GM12801 (cell line): ENCODE results near the gene KLF12.

Experiments
- CTCF ChIP-seq: IDR thresholded peaks from one replicate; pipeline ENCODE4 v1.5.1; 2011; ENCODE audit warnings: control low read depth; ENCODE audit not compliant: insufficient read length; ENCODE audit errors: extremely low read depth

Gene KLF12

DNA sequence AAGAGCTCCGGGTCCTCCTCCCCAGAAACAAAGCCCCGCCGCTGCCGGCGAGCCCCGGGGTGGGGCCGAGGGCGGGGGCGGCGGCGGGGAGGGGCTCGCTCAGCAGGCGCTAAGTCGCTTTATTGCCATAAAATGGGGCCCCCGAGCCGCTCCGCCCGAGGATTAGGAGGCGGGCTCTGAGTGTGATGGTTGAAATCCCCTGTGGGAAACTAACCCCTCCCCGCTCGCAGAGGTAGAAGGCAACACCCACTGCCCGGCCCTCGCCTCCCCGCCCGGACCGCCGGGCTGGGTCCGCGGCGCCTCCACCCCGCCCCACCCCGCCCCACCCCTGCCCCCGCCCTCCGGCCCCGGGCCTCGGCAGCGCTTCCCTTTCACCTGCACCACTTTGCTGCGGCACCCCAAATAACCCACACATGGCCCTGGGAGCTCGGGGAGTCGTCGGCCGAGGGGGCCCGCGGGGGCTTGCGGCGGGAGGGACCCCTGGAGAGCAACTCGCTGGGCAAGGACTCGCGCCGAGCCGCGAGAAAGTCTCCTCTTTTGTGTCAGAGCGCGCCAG is at the start of gene KLF12:
Gene KLF12 (minus strand): TSS at position 184 of the 556 bp plus-strand sequence.
- TF ChIP-seq CTCF = no peak

GRCh38 chr13:74182491-74182890 is 48.3 kb upstream of the KLF12 start:
- TF ChIP-seq CTCF = no peak

DNA sequence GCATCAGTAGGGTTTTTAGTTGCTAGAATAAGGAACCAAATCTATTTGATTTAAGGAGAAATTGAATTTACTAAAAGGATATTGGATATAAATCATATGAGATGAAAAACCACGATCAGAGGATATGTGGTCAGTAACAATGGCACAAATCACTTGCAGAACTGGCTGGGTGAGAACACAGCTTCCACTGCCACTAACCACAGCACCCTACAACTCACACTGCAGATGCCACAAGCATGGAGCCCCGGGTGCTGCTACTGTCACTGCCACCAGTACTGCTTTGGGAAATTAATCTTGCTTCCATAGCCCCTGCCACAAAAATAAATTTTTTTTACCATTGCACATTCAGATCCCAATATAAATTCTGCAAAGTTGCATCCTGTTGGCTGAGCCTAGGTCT is 40.6 kb upstream of the KLF12 start:
- TF ChIP-seq CTCF = no peak

- no peak for TF ChIP-seq CTCF
Observed at GRCh38 chr13:74173822-74174221, 39.6 kb upstream of the KLF12 start.

GRCh38 chr13:74171641-74172040 is 37.4 kb upstream of the KLF12 start:
- TF ChIP-seq CTCF = no peak

DNA sequence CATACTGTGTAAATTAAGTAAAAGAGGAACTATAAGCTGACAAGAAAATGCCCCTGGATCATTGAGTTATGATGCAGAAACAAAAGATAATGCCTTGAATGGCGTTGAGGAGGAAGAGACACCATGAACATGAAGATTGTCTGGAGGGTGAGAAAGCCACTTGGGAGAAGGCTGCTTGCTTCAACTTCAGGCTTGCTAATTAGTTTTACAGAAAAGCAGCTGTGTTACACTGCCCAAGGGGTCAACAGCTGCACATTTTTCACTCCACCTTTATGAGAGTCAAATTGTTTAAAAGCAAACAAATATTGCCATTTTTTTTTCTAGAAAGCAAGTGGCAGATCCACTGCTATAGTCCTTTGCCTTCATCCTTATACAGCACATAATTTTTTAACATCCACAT is 35.5 kb upstream of the KLF12 start:
- no peak for TF ChIP-seq CTCF

- TF ChIP-seq CTCF = no peak
Observed at GRCh38 chr13:74168263-74168675, 34.1 kb upstream of the KLF12 start.
